ENCODE data around the gene BCAR1.
"Not testable (repeated sequence)": the region's sequence is repeated elsewhere in the genome, so short reads cannot be mapped to it uniquely, and the experiment has no call there.

DNA sequence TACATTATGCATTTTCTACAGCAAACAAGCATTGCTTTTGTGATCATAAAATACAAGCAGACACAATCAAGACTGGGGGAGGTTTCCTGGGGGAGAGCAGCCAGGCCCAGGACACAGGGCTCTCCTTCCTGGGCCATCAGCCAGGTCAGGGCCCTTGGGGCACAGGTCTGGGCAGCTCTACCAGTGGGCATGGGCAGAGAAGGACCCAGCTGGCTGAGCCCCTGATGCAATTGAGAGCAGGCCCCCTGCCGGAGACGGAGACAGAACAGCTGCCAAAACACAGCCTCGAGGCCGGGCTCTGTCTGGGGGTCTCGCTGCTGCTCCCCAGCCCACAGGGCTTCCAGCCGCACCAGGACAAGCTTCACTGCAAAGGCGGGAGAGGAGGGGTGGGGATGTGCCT is 10.8 kb downstream of the BCAR1 start:
- TF ChIP-seq, protein P1, sequence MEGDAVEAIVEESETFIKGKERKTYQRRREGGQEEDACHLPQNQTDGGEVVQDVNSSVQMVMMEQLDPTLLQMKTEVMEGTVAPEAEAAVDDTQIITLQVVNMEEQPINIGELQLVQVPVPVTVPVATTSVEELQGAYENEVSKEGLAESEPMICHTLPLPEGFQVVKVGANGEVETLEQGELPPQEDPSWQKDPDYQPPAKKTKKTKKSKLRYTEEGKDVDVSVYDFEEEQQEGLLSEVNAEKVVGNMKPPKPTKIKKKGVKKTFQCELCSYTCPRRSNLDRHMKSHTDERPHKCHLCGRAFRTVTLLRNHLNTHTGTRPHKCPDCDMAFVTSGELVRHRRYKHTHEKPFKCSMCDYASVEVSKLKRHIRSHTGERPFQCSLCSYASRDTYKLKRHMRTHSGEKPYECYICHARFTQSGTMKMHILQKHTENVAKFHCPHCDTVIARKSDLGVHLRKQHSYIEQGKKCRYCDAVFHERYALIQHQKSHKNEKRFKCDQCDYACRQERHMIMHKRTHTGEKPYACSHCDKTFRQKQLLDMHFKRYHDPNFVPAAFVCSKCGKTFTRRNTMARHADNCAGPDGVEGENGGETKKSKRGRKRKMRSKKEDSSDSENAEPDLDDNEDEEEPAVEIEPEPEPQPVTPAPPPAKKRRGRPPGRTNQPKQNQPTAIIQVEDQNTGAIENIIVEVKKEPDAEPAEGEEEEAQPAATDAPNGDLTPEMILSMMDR (IDR thresholded peaks at IDR 0.05) = not testable (repeated sequence)
- not testable (repeated sequence) for TF ChIP-seq POLR2A (IDR thresholded peaks at IDR 0.05)

All from transverse colon (tissue), 3 donors.